Mesenteric fat pad (tissue), 1 donor: ENCODE data around the gene PSTK. TPM values are rescaled to one million over a fixed set of nuclear protein-coding genes. Genes with fewer than 3 reads are reported as not detected.

Experiments used
- DNase-seq: peaks from one replicate; pipeline ENCODE4 v3.0.0-alpha.2; 2020; ENCODE audit warnings: low spot score
- total RNA-seq: library from RNA; stranded (reverse); fragmentation: NEBNext Ultra II Directional; extraction: Animal tissue kit (Norgen Biotek cat#: 25700); gene quantifications from one replicate; pipeline ENCODE4 v1.2.1, GENCODE V29; 2021
- donor health status: DM: yes; HTN: yes; CAD: no.

PSTK gene
- total RNA-seq, 1 donor from 2014 or later: 1.9 TPM

DNA sequence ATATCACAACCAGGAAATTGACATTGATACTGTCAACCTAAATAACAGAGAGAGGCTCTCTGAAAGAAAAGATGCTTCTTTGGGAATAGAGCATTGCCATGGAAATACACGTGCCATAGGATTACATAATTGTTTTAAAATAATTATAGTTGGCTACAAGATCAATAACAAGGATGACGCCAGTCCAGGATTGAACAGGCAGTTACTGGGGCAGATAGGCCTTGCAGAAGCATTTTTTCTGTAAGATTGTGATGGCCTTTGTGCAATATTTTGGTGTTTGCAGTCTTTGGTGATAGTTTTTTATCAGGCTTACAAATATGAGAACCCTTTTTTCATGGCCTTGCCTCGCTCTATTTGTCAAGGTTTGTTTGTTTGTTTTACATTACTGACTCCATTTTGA is 39.1 kb downstream of the PSTK start:
- DNase-seq: no peak

DNA sequence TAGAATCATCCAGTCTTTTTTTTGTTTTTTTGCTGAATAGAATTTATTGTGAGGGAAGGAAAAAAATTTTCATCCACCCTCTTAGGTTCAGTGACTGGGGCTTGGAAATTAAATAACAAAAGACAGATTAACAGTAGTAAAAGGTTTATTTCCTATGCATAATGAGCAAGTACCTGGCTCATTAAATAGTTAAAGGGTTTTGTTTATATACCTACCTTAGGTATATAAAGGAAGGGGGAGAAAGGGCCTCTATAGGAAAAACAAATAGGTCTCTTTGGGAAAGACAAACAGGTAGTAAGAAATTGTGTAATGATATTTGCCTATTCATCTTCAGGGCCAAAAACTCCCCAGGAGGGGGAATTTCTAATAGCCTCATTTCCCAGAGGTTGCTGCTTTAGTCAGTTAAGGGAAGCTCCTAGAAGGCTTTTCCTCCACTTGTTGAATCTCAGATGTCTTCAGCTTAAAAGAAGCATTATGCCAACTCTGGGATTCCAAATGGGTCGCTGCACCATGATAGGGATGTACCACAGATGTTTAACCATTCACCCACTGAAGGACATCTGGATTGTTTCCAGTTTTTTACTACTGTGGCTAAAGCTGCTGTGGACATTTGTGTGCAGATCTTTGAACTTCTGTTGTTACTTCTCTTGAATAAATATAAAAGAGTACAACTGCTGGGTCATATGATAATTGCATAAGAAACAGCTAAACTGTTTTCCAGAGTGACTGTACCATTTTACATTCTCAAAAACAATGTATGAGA is 39.9 kb downstream of the PSTK start:
- DNase-seq: no peak

DNA sequence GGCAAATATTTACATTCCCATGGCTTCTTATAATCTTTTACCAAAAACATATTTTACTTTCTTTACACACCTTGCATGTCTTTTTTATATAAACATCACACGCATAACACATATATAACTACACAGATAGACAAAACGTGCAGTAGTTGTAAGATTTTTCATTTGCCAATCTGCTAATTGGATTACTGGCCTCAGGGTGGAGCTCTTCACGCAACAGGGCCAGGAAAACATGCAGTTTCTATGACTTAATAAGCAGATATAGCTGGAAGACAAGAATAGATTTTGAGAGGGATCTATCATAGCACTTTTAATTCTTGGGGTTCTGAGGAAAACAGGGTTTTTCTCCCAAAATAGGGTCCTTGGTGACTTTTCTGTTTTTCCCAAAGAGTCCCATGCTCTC is 41.3 kb downstream of the PSTK start:
- no peak for DNase-seq

DNA sequence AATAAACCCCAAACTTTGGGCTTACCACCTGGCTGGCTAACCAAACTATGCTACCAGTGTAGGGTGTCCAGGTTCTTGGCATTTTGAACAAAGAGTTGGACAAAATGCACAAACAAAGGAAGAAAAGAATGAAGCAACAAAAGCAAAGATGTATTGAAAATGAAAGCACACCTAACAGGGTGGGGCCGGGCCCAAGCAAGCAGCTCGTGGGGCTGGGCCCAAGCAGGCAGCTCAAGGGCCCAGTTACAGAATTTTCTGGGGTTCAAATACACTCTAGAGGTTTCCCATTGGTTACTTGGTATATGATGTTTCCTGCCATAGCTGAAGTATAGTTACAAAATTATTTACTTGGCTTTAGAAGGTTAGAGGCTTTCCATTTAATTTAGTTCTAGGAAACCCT is 44.3 kb downstream of the PSTK start:
- DNase-seq: no peak

DNA sequence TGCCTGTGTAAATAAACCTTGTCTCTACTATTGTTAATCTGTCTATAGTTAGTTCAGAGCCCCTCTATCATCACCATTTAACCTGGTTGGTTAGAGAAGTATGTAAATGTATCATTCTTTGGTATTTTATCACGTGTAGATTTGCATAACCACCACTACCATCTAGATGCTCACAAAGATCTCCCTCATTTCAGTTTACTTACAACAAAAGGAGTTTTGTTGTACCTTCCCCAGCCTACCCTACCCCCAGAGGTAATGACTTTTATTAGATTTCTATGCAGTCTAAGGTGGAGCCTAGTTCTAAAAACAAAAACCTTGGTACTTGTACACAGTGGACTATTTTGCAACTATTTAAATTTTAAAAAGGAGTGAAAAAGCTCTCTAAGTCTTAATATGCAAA is 46.1 kb downstream of the PSTK start:
- no peak for DNase-seq

DNA sequence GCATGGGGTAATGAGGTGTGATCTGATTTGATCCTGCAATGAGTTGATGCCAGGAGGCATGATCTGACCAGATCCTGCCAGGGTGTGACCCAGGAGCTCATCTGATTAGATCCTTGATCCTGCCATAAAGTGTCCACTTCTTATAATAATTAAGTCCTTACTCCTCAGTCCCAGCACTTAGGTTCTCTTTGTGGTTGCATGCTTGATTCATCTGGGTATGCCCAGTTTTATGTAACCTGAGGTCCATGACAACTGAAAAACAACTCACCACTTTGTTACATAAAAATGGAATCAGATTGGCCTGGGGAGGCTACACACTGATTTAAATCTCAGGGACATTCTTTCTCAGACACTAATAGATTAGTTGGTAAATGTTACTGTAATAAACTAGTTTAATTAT is 47.7 kb downstream of the PSTK start:
- DNase-seq: no peak

DNA sequence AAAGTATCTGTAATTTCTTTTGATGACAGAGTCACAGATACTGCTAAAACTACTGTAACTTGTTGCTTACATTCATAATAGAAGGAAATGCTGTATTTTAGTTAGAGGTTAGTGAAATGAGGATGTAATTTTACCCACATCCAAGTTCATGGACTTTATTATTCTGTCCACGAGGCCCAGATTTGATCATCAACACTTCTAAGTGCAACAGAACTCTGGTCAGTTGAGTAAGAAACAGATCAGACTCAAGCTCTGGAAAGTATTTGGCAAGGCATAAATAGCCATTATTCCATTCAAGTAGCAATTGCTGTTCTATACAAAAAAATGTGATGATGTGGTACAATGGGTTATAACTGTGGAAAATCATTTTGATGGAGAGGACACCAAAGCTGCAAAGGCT is 50.9 kb downstream of the PSTK start:
- no peak for DNase-seq

DNA sequence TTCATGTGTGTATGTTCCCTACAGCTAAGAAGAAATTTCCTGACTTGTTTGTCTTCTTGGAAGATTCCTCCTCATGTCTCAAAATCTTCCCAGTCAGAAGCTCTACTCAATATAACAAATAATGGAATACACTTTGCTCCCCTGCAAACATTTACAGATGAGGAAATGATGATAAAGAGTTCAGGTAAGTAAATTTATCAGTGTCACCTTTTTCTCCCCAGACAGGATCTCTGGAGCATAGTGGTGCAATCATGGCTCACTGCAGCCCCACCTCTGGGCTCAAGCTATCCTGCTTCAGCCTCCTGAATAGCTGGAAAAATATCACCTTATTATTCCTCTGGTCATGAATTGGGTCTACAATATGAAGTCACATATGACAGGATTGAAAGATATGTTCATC is 54.1 kb downstream of the PSTK start:
- no peak for DNase-seq

DNA sequence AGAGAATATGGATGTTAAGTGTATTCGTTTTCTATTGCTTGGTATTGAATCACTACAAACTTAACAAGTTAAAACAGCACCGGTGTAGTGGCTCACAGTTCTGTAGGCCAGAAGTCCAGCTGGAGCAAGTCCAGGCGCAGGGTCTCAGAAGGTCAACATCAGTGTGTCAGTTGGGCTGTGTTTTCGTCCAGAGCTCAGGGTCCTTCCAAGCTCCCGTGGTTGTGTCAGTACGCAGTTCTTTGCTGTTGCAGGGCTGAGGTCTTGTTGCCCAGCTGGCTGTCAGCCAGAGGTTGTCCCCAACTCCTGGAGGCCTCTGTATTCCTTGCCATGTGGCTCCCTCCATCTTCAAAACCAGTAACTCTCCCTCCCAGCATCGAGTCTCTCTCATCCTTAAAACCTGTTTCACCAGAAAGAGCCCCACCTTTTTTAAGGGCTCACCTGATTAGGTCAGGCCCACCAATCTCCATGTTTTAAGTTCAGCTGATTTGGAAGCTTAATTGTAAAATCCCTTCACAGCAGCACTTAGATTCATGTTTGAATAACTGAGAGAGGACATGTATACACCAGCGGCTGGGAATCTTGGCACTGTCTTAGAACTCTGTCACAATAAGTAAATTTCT is 55.4 kb downstream of the PSTK start:
- DNase-seq: no peak

DNA sequence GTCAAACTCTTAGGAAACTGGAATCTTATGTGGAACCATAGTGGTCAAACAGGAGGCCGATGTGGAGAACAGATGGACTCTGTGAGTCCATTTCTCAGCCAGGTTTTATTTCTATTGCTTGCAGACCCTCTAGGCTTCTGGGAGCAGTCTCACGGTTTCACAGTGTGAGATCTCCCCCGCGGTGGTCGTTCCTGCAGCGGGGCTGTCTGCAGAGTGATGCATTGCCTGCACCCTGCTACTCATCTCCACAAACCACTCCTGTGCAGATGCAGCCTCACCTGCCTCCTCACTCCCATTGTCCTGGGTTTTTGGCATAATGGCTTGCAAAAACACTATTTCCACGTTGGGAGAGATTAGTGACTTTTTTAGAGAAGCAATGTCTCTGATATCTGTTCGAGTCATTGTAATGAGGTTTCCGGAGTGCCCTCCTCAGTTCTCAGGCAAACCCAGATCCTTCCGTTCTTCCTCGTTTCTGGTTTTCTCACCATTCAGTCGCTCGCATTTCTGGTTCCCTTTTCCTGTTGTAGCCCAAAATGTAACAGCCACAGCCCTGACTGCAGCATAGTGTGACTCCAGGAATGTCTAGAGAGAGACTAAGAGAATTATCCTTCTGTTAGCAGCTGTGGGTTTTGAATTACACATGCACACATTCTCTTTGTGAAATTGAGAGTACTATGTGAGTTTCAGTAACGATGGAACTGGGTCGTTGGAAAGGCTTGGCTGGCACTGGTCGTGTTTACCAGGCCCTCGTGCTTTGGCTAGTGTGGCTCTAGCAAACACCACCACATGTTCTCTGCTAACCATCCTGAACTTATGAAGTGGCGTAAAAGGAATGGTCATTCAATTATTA is 58.8 kb downstream of the PSTK start:
- no peak for DNase-seq

DNA sequence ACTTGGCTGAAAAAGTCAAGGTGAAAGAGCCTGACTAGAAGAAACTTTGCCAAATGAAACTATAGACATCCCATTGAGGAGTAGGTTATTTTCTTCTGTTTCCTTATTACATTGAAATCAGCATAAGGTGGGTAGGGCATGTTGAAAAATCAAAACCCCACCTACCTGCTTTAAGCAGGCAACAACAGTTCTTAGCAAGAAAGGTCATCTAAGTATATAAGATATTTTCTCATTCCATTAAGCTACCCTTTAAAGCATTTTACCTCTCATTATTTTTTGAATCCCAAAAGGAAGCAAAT is 59.4 kb downstream of the PSTK start:
- DNase-seq: no peak

Other genes with a start within 250 kb of the PSTK start
- 0.51 TPM for gene CUZD1, start 134.5 kb upstream of the PSTK start, total RNA-seq
- gene FAM24B, start 100.8 kb upstream of the PSTK start, total RNA-seq: 0.67 TPM
- gene FAM24A, start 69.8 kb upstream of the PSTK start, total RNA-seq: not detected
- gene C10orf88, start 26.2 kb upstream of the PSTK start, total RNA-seq: 8.2 TPM
- 12.4 TPM for gene IKZF5, start 28.4 kb downstream of the PSTK start, total RNA-seq
- gene ACADSB, start 28.6 kb downstream of the PSTK start, total RNA-seq: 20.0 TPM
- gene HMX3, start 155.6 kb downstream of the PSTK start, total RNA-seq: not detected
- not detected for gene HMX2, start 167.7 kb downstream of the PSTK start, total RNA-seq
- gene BUB3, start 174.0 kb downstream of the PSTK start, total RNA-seq: 49.3 TPM